ENCODE measurements around the gene HAUS3. TPM values are rescaled to one million over a fixed set of nuclear protein-coding genes. Genes with fewer than 3 reads are reported as not detected.

Gene HAUS3
- total RNA-seq, 2 experiments from 2014 or later = 143 to 148 TPM

GRCh38 chr4:2193326-2193725 lies 48.6 kb downstream of the HAUS3 start:
- no peak for ATAC-seq (ENCODE audit: poor library complexity)
- DNase-seq = no peak
- CTCF ChIA-PET = no interaction called here
- POLR2A ChIA-PET = no interaction called here
- intact Hi-C loops (cut with DNase I, micrococcal nuclease) = no loop called here
- no peaks in the 10 kb centered on the region for H3K36me3 ChIP-seq (ENCODE audit: insufficient read depth, low read length)
- H3K27me3 ChIP-seq (ENCODE audit: control insufficient read depth in 1 of 2, insufficient read depth in 2 of 2, low read length in 2 of 2) = no peaks in the 10 kb centered on the region
- Mint-ChIP-seq H3K27me3 (no peaks in the 10 kb centered on the region), H3K36me3 (ENCODE audit: low read depth) (peaks cover 11% of the 10 kb centered on the region), H3K27ac (no peak overlapping the region), H3K4me3 (no peak overlapping the region), H3K9me3 (no peaks in the 10 kb centered on the region), H3K4me1 (ENCODE audit: low read depth) (no peaks in the 10 kb centered on the region)
- no peak overlapping the region for H3K27ac ChIP-seq (ENCODE audit: low read depth in 1 of 2, low read length in 2 of 2)
- no peaks in the 10 kb centered on the region for H3K4me1 ChIP-seq (ENCODE audit: insufficient read depth, low read length)
- H3K4me3 ChIP-seq (ENCODE audit: low read length) = no peak overlapping the region
- no peak for TF ChIP-seq CTCF (IDR thresholded peaks at IDR 0.05)
- peaks cover 0 to 3% of the 10 kb centered on the region in 2 experiments for H3K9me3 ChIP-seq (ENCODE audit: control insufficient read depth in 1 of 2, insufficient read depth in 1 of 2, low read length in 2 of 2)

- DNase-seq (no peak), ATAC-seq (ENCODE audit: poor library complexity) (no peak)
- H3K4me1 ChIP-seq (ENCODE audit: insufficient read depth, low read length) = no peaks in the 10 kb centered on the region
- Mint-ChIP-seq H3K36me3 (ENCODE audit: low read depth) (peaks cover 8% of the 10 kb centered on the region), H3K27ac (no peak overlapping the region), H3K4me1 (ENCODE audit: low read depth) (no peaks in the 10 kb centered on the region), H3K4me3 (no peak overlapping the region), H3K27me3 (no peaks in the 10 kb centered on the region), H3K9me3 (peaks cover 7% of the 10 kb centered on the region)
- H3K27me3 ChIP-seq (ENCODE audit: control insufficient read depth in 1 of 2, insufficient read depth in 2 of 2, low read length in 2 of 2) = no peaks in the 10 kb centered on the region
- intact Hi-C loops (cut with DNase I, micrococcal nuclease) = no loop called here
- POLR2A ChIA-PET = no interaction called here
- no peak overlapping the region for H3K27ac ChIP-seq (ENCODE audit: low read depth in 1 of 2, low read length in 2 of 2)
- TF ChIP-seq CTCF (IDR thresholded peaks at IDR 0.05) = no peak
- H3K4me3 ChIP-seq (ENCODE audit: low read length) = no peak overlapping the region
- no peaks in the 10 kb centered on the region for H3K36me3 ChIP-seq (ENCODE audit: insufficient read depth, low read length)
- H3K9me3 ChIP-seq (ENCODE audit: control insufficient read depth in 1 of 2, insufficient read depth in 1 of 2, low read length in 2 of 2) = peaks cover 15 to 17% of the 10 kb centered on the region in 2 experiments
- CTCF ChIA-PET = no interaction called here
These were observed 55.1 kb downstream of the HAUS3 start for GRCh38 chr4:2186865-2187172.

- Histone ChIP-seq H3K27ac (ENCODE audit: low read depth in 1 of 2, low read length in 2 of 2) (no peak overlapping the region), H3K36me3 (ENCODE audit: insufficient read depth, low read length) (no peaks in the 10 kb centered on the region), H3K27me3 (ENCODE audit: control insufficient read depth in 1 of 2, insufficient read depth in 2 of 2, low read length in 2 of 2) (no peaks in the 10 kb centered on the region), H3K9me3 (ENCODE audit: control insufficient read depth in 1 of 2, insufficient read depth in 1 of 2, low read length in 2 of 2) (peaks cover 15 to 17% of the 10 kb centered on the region in 2 experiments), H3K4me1 (ENCODE audit: insufficient read depth, low read length) (no peaks in the 10 kb centered on the region), H3K4me3 (ENCODE audit: low read length) (no peak overlapping the region)
- Mint-ChIP-seq H3K36me3 (ENCODE audit: low read depth) (peaks cover 8% of the 10 kb centered on the region), H3K27me3 (no peaks in the 10 kb centered on the region), H3K4me3 (no peak overlapping the region), H3K9me3 (peaks cover 10% of the 10 kb centered on the region), H3K4me1 (ENCODE audit: low read depth) (no peaks in the 10 kb centered on the region), H3K27ac (no peak overlapping the region)
- DNase-seq = no peak
- no peak for TF ChIP-seq CTCF (IDR thresholded peaks at IDR 0.05)
- ChIA-PET CTCF (no interaction called here), POLR2A (no interaction called here)
- no peak for ATAC-seq (ENCODE audit: poor library complexity)
- intact Hi-C loops (cut with DNase I, micrococcal nuclease) = no loop called here
These were observed 55.6 kb downstream of the HAUS3 start for GRCh38 chr4:2186133-2186864.

All from CD4-positive, alpha-beta T cell (primary cell).